Measurements from ENCODE around the gene GPNMB. TPM values are rescaled to one million over a fixed set of nuclear protein-coding genes. Genes with fewer than 3 reads are reported as not detected.
A peak's percentile ranks its signal among the peaks of the same experiment; 100 is the strongest.

GPNMB gene
- total RNA-seq, 6 experiments from 2014 or later = 19.3 to 48.8 (median 44.1) TPM

DNA sequence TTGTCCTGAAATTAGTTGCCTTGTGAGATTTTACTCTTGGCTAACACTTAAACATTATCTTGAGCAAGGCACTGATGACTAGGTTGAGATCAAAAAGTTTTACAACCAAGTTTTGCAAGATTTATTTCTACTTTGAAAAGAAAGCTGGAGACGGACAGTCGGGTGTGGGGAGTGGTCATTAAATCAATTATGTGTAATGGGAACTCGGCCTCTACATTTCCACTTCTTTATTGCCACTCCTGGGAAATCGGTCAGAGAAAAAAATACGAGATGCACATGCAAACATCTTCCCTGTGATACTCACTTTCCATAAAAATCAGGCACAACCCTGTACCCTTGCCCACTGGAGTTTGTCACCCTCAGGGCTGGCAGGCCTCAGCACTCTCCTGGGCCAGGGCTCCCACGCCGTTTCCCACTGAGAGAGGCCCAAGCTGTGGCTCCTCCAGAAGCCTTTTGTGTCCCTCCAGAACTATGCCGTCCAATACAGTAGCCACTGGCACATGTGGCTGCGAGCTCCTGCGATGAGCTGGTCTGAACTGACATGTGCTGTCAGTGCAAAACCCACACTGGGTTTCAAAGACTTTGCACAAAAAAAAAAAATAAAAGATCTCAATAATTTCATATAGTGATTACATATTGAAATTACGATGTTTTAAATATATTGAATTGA lies 7.5 kb upstream of the GPNMB start:
- no peaks in the 10 kb centered on the region for H3K9me3 Mint-ChIP-seq
- no peaks in the 10 kb centered on the region for H3K27me3 Mint-ChIP-seq (ENCODE audit: insufficient read depth)
- H3K36me3 Mint-ChIP-seq (ENCODE audit: low read depth) = no peaks in the 10 kb centered on the region
- H3K27ac Mint-ChIP-seq = no peak overlapping the region
- TF ChIP-seq, protein P1, sequence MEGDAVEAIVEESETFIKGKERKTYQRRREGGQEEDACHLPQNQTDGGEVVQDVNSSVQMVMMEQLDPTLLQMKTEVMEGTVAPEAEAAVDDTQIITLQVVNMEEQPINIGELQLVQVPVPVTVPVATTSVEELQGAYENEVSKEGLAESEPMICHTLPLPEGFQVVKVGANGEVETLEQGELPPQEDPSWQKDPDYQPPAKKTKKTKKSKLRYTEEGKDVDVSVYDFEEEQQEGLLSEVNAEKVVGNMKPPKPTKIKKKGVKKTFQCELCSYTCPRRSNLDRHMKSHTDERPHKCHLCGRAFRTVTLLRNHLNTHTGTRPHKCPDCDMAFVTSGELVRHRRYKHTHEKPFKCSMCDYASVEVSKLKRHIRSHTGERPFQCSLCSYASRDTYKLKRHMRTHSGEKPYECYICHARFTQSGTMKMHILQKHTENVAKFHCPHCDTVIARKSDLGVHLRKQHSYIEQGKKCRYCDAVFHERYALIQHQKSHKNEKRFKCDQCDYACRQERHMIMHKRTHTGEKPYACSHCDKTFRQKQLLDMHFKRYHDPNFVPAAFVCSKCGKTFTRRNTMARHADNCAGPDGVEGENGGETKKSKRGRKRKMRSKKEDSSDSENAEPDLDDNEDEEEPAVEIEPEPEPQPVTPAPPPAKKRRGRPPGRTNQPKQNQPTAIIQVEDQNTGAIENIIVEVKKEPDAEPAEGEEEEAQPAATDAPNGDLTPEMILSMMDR (IDR thresholded peaks at IDR 0.05) = no peak
- H3K4me3 Mint-ChIP-seq = no peak overlapping the region
- peaks cover 27% of the 10 kb centered on the region for H3K4me1 Mint-ChIP-seq (ENCODE audit: low read depth)
- no peak for DNase-seq

DNA sequence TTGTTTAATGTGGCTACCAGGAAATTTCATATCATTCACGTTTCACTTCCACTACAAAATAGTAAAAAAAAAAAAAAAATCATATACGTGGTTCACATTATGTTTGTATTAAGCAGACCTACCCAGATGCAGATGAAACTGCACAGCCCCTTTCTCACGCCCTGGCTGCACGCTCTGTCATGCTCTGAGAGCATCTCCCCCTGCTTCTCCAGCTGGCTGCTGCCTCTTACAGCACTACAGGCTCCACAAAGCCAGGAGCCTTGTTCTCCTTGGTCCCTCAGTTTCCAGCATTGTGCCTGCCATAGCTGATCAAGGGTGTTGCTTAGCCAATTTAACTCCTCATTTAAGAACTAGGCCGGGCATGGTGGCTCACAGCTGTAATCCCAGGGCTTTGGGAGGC lies 6.9 kb upstream of the GPNMB start:
- H3K27ac Mint-ChIP-seq = no peak overlapping the region
- no peak overlapping the region for H3K4me3 Mint-ChIP-seq
- no peak for DNase-seq
- H3K4me1 Mint-ChIP-seq (ENCODE audit: low read depth) = peaks cover 25% of the 10 kb centered on the region
- H3K27me3 Mint-ChIP-seq (ENCODE audit: insufficient read depth) = no peaks in the 10 kb centered on the region
- no peaks in the 10 kb centered on the region for H3K36me3 Mint-ChIP-seq (ENCODE audit: low read depth)
- H3K9me3 Mint-ChIP-seq = no peaks in the 10 kb centered on the region
- TF ChIP-seq, protein P1 (IDR thresholded peaks at IDR 0.05) = no peak

DNA sequence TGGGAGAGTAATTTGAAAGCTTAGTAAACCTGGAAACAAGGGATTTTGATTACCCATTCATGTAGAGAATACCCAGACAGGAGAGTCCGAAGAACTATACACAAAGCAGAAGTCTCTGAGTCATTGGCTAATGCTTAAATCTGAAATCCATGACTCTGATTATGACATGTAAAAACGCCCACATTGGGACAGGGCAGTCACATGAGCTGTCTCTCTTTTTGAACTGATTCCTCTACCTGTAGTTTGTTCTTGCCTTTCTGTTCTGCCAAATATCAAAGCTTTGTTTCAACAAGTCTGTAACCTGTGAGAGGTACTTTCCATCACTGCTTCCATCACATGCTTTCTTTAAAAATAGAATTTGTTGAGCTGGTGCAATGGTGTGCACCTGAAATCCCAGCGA lies 4.3 kb upstream of the GPNMB start:
- no peak overlapping the region for H3K4me3 Mint-ChIP-seq

DNA sequence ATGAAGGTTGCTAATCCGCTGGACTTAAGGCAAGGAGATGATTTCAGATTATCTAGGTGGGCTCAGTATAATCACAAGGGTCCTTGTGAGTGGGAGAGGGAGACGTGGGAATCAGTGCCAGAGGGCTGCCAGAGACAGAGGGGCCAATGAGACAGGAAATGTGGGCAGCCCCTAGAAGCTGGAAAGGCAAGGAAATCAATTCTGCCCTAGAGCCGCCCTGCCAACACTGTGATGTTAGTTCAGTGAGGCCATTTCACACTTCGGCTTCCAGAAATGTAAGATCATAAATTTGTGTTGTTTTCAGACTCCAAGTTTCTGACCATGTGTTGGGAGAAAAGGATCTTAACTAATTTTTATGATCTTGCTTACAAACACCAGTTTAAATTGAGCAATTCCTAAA lies 3.6 kb upstream of the GPNMB start:
- TF ChIP-seq, protein P1 (IDR thresholded peaks at IDR 0.05) = no peak
- Mint-ChIP-seq H3K4me3 (no peak overlapping the region), H3K27me3 (ENCODE audit: insufficient read depth) (no peaks in the 10 kb centered on the region), H3K4me1 (ENCODE audit: low read depth) (peaks cover 42% of the 10 kb centered on the region), H3K27ac (no peak overlapping the region), H3K9me3 (no peaks in the 10 kb centered on the region), H3K36me3 (ENCODE audit: low read depth) (no peaks in the 10 kb centered on the region)
- no peak for DNase-seq

More for the DNA sequence above, 4.3 kb upstream of the GPNMB start:
- TF ChIP-seq, protein P1 (IDR thresholded peaks at IDR 0.05) = no peak
- Mint-ChIP-seq H3K9me3 (no peaks in the 10 kb centered on the region), H3K36me3 (ENCODE audit: low read depth) (no peaks in the 10 kb centered on the region), H3K4me1 (ENCODE audit: low read depth) (peaks cover 40% of the 10 kb centered on the region), H3K27me3 (ENCODE audit: insufficient read depth) (no peaks in the 10 kb centered on the region), H3K27ac (no peak overlapping the region)
- no peak for DNase-seq

DNA sequence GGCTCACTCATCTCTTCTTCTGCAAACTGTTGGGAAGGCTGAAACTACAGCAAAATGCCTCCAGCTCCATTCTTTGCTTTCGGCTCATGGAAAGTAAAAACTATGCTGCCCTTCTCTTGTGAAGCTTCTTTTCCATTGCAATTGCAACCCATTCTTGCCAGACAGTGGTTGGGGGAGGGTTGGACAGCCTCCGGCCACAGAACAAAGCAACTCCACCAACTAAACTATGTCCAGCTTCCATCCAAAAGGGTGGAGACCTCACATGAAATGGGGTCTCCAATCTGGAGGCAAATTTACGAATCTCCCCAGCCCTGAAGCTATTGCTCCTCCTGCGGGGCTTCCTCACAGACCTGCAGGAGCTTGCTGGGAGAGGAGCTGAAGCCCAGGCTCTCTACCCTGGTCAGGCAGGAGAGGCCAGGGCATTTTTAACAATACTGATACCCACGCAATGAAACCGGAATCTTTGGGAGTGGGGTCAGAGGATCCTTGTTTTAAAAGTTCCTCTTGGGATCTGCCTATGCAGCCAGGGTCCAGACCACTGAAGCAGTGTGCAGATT lies 549 bp downstream of the GPNMB start:
- no peaks in the 10 kb centered on the region for H3K27me3 Mint-ChIP-seq (ENCODE audit: insufficient read depth)
- peak overlapping the region; percentile 87 for H3K4me3 Mint-ChIP-seq
- DNase-seq = no peak
- no peaks in the 10 kb centered on the region for H3K9me3 Mint-ChIP-seq
- TF ChIP-seq, protein P1 (IDR thresholded peaks at IDR 0.05) = no peak
- H3K4me1 Mint-ChIP-seq (ENCODE audit: low read depth) = peaks cover 46% of the 10 kb centered on the region
- peak overlapping the region; percentile 89 for H3K27ac Mint-ChIP-seq
- H3K36me3 Mint-ChIP-seq (ENCODE audit: low read depth) = peaks cover 31% of the 10 kb centered on the region; the same call in 1 of the 2 replicates

All from HFFc6 (cell line).